Thyroid gland (tissue), 4 donors: ENCODE data around the gene TTC4. TPM values are rescaled to one million over a fixed set of nuclear protein-coding genes. Genes with fewer than 3 reads are reported as not detected.

Experiments
- DNase-seq, 2 donors: peaks; one replicate each; pipeline ENCODE4 v3.0.0-alpha.2; 2019
- H3K27ac ChIP-seq, 3 donors: fragments of 200-600 bp; sonication (generic); 1 replicate in 2 of 3; 2 replicates in 1 of 3; pipeline ENCODE4 v1.5.1; 2016 to 2019; ENCODE audit warnings: mild to moderate bottlenecking in 1 of 3, moderate library complexity in 1 of 3
- H3K27me3 ChIP-seq: fragments of 200-600 bp; sonication (generic); one replicate; pipeline ENCODE4 v1.5.1; 2019
- H3K36me3 ChIP-seq, 2 donors: fragments of 200-600 bp; sonication (generic); one replicate each; pipeline ENCODE4 v1.5.1; 2016 to 2019
- H3K4me1 ChIP-seq, 2 donors: fragments of 200-600 bp; sonication (generic); one replicate each; pipeline ENCODE4 v1.5.1; 2017 to 2019
- H3K4me3 ChIP-seq, 3 donors: fragments of 200-600 bp; sonication (generic); replicated peaks in 1 of 3; 1 replicate in 2 of 3; 2 replicates in 1 of 3; pipeline ENCODE4 v1.5.1; 2016; ENCODE audit warnings: mild to moderate bottlenecking in 1 of 3
- H3K9me3 ChIP-seq: fragments of 200-600 bp; sonication (generic); one replicate; pipeline ENCODE4 v1.5.1; 2017
- CTCF ChIP-seq, 6 experiments: fragments of 200-600 bp in 3 of 6; fragments of 450-650 bp in 3 of 6; sonication (generic) in 3 of 6; IDR thresholded peaks; one replicate each; pipeline ENCODE4 v1.5.1; 2016 to 2019; ENCODE audit warnings: antibody characterized with exemption in 6 of 6, mild to moderate bottlenecking in 2 of 6, inconsistent platforms in 1 of 6, moderate library complexity in 1 of 6
- POLR2A ChIP-seq, 2 donors: fragments of 450-650 bp; IDR thresholded peaks; one replicate each; pipeline ENCODE4 v1.6.1; 2017; ENCODE audit warnings: antibody characterized with exemption in 2 of 2, mild to moderate bottlenecking in 2 of 2, moderate library complexity in 1 of 2
- WGBS, 2 donors: methylation state at CpG; one replicate each; pipeline ENCODE4 v1.1.5; 2017; 5-methylcytosine and 5-hydroxymethylcytosine counted together
- intact Hi-C: fragments of 100-400 bp; cut with DNase I; formaldehyde crosslinking; loops from one replicate; pipeline ENCODE4 v1.15.1; 2023
- total RNA-seq, 4 donors: library from RNA; depleted of rRNA; stranded (reverse); fragments of >200 nt; gene quantifications; one replicate each; pipeline ENCODE4 v1.2.3, GENCODE V29; 2016

TTC4 gene
- total RNA-seq, 4 donors from 2014 or later = 12.6 to 26.0 (median 21.8) TPM

DNA sequence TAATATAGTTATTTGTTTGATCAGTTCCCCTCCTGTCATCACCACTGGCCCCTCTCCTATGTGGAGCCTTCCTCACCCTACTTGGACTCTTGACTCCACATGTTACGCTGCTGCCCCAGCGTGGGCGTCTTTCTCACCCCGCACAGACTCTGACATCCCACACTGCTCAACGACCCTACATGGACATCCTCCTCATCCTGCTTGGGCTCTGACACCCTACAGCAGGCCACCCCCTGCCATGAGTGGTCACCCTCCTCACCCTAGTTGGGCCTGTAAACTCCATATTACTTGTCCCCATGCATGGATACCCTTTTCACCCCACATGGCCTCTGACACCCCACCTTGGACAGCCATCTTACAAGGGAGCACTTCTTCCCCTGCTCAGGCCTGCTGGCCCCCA, 21.0 kb downstream of the TTC4 start:
- Histone ChIP-seq H3K9me3 (no peaks in the 10 kb centered on the region), H3K4me3 (no peak overlapping the region), H3K4me1 (no peaks in the 10 kb centered on the region), H3K27ac (no peak overlapping the region), H3K36me3 (peaks cover 37 to 67% of the 10 kb centered on the region in 2 donors), H3K27me3 (no peaks in the 10 kb centered on the region)
- no peak for TF ChIP-seq POLR2A (IDR thresholded peaks at IDR 0.05)
- TF ChIP-seq CTCF (IDR thresholded peaks at IDR 0.05) = no peak
- intact Hi-C loops = no loop called here
- DNase-seq = no peak
- 94 to 97% methylated on average over 5 of the region's 5 CpGs for WGBS, 2 donors

DNA sequence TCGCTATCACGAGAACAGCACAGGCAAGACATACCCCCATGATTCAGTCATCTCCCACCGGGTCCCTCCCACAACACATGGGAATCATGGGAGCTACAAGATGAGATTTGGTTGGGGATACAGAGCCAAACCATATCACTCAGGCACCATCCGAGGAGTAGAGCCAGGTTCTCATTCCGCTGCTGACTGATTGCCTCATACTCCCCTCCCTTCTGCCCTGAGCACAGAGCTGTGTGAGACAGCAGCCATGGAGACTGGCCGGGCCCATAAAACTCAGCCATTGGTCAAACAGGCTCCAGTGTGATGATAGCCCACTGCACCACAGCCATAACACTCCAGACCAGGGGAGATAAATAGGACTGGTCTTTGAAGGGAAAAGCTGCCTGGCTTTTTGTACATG, 22.6 kb downstream of the TTC4 start:
- no peak overlapping the region for H3K4me3 ChIP-seq
- TF ChIP-seq POLR2A (IDR thresholded peaks at IDR 0.05) = no peak
- TF ChIP-seq CTCF (IDR thresholded peaks at IDR 0.05) = no peak
- WGBS, 2 donors = 96 to 99% methylated on average over 3 to 6 of the region's 6 CpGs
- intact Hi-C loops = no loop called here
- no peak for DNase-seq
- H3K27ac ChIP-seq = no peak overlapping the region
- peaks cover 39 to 63% of the 10 kb centered on the region in 2 donors for H3K36me3 ChIP-seq
- no peaks in the 10 kb centered on the region for H3K9me3 ChIP-seq
- H3K4me1 ChIP-seq = no peaks in the 10 kb centered on the region
- H3K27me3 ChIP-seq = no peaks in the 10 kb centered on the region

DNA sequence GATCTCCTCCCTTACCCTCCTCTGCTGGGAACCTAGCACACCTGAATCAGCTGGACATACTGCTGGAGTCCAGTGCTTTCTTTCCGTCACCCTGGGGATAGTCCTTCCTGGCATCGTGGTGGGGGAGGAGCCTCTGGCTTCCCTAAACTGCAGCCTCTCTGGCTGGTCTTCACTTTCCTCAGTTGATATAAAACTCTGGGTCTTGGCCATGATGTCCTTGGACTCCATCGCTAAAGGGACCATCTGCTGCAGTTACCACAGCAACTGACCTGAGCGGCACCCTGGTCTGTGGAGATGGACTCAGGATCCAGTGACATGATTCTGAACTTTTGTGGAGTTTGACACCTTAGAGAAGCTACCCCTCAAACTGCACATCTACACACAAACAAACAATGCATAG, 25.9 kb downstream of the TTC4 start:
- no peaks in the 10 kb centered on the region for H3K27me3 ChIP-seq
- H3K4me1 ChIP-seq = no peaks in the 10 kb centered on the region
- intact Hi-C loops = no loop called here
- peaks cover 39 to 54% of the 10 kb centered on the region in 2 donors for H3K36me3 ChIP-seq
- no peak for TF ChIP-seq CTCF (IDR thresholded peaks at IDR 0.05)
- TF ChIP-seq POLR2A (IDR thresholded peaks at IDR 0.05) = no peak
- H3K27ac ChIP-seq = no peak overlapping the region
- no peak for DNase-seq
- no peaks in the 10 kb centered on the region for H3K9me3 ChIP-seq
- no peak overlapping the region for H3K4me3 ChIP-seq
- WGBS, 2 donors = 93 to 94% methylated on average over 4 of the region's 4 CpGs

- no peaks in the 10 kb centered on the region for H3K27me3 ChIP-seq
- peaks cover 32 to 51% of the 10 kb centered on the region in 2 donors for H3K36me3 ChIP-seq
- no peak for TF ChIP-seq POLR2A (IDR thresholded peaks at IDR 0.05)
- no peak for TF ChIP-seq CTCF (IDR thresholded peaks at IDR 0.05)
- H3K4me1 ChIP-seq = no peaks in the 10 kb centered on the region
- intact Hi-C loops = no loop called here
- H3K27ac ChIP-seq = no peak overlapping the region
- H3K9me3 ChIP-seq = no peaks in the 10 kb centered on the region
- no peak for DNase-seq
- 73 to 77% methylated on average over 4 of the region's 4 CpGs for WGBS, 2 donors
- H3K4me3 ChIP-seq = no peak overlapping the region
Measured at GRCh38 chr1:54742282-54742681, 26.6 kb downstream of the TTC4 start.

- H3K36me3 ChIP-seq = peaks cover 22 to 38% of the 10 kb centered on the region in 2 donors
Measured at GRCh38 chr1:54743416-54744226, 28.0 kb downstream of the TTC4 start.

More at GRCh38 chr1:54743416-54744226, 28.0 kb downstream of the TTC4 start:
- H3K4me3 ChIP-seq = no peak overlapping the region
- DNase-seq = no peak
- no peaks in the 10 kb centered on the region for H3K4me1 ChIP-seq
- TF ChIP-seq CTCF (IDR thresholded peaks at IDR 0.05) (no peak), POLR2A (IDR thresholded peaks at IDR 0.05) (no peak)
- no peaks in the 10 kb centered on the region for H3K27me3 ChIP-seq
- WGBS, 2 donors = 77 to 93% methylated on average over 10 of the region's 12 CpGs
- intact Hi-C loops = no loop called here
- H3K9me3 ChIP-seq = no peaks in the 10 kb centered on the region
- no peak overlapping the region for H3K27ac ChIP-seq
